GM23248 (cell line): ENCODE data around the gene PGA4.

Experiments used
- EZH2 ChIP-seq: fragments of 200-600 bp; sonication (generic); IDR thresholded peaks from 2 replicates; pipeline ENCODE4 v1.6.1; 2018; ENCODE audit warnings: antibody characterized with exemption, mild to moderate bottlenecking; ENCODE audit not compliant: insufficient read depth, poor library complexity, severe bottlenecking
- EZH2phosphoT487 ChIP-seq: fragments of 200-600 bp; sonication (generic); IDR thresholded peaks from 2 replicates; pipeline ENCODE4 v1.6.1; 2018; ENCODE audit warnings: antibody characterized with exemption, moderate library complexity, mild to moderate bottlenecking, low read depth; ENCODE audit not compliant: insufficient read depth

DNA sequence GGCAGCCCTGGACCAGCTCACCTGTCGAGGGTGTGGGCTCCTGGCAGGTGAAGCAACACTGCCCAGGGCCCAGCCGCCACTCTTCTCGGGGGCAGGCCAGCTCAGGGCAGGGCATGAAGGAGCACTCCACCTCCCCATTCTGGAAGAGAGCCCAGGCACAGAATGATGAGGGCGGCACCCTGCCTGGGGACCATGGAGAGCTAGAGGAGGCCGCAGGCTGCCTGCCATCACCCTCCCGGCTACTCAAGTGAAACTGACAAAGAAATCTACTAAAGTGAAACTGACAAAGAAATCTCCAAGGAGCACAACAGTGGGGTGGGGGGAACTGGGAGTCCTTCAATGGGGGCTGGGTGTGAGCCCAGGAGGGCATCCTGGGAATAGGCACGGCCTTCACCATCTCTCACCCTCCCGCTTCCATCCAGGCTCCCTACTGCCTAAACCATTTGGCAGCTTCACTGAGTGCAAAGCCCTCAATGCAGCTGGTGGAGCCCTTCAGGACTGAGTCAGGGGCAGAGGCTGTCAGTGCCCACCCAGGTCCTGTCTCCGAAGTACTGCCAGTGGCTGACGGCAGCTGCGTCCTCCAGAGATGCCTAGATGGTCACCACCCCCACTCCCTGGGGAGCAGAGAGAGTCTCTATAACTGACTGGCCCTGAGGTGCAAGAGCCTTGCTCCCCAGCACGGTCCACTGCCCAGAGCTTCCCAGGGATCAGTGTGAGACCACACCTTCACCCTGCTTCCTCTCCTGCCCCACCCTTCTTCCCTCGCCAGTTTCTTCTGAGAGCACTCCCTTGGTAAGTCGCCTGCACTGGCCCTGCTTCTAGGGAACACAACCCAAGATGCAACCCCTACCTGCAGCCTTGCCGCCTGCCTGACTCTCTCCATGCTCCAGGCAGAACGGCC lies 51.3 kb downstream of the PGA4 start:
- TF ChIP-seq EZH2phosphoT487 (no peak), EZH2 (no peak)
